GM23338 (cell line): ENCODE results near the gene OR14A16.

Experiments used
- EZH2 ChIP-seq: fragments of 200-600 bp; sonication (generic); IDR thresholded peaks from one replicate; pipeline ENCODE4 v1.8.0; 2017; ENCODE audit warnings: antibody characterized with exemption, mild to moderate bottlenecking, low read depth; ENCODE audit not compliant: unreplicated experiment
- EZH2phosphoT487 ChIP-seq: fragments of 200-600 bp; sonication (generic); IDR thresholded peaks from one replicate; pipeline ENCODE4 v1.8.1; 2018; ENCODE audit warnings: antibody characterized with exemption; ENCODE audit not compliant: unreplicated experiment
- TF ChIP-seq, protein P1 (sequence below), 2 experiments: fragments of 200-600 bp in 1 of 2; sonication (generic) in 1 of 2; conservative IDR thresholded peaks; 2 replicates each; pipeline versions ENCODE4 v1.5.1 to v1.6.1; 2016 to 2017; ENCODE audit warnings: antibody characterized with exemption in 2 of 2, low read depth in 2 of 2, mild to moderate bottlenecking in 2 of 2, moderate library complexity in 1 of 2

DNA sequence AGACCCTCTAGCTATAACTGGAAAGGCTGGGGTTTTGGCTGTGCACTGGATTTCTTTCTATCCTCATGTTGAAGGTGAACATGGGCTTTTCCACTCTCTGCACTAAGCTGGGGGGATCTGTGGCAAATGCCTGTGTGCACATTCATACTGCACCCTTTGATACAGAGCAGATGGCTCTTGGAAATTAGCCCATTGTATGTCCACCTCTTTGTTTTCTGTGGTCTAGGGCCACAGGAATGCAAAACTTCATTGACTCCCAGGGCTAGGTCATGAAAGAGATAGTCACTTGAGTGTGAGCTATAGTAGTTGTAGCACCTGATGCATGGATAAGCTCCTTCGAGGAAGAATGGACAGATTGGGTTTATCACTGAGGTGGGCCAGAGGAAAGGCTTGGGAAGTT, 5.7 kb upstream of the OR14A16 start:
- TF ChIP-seq, protein P1, sequence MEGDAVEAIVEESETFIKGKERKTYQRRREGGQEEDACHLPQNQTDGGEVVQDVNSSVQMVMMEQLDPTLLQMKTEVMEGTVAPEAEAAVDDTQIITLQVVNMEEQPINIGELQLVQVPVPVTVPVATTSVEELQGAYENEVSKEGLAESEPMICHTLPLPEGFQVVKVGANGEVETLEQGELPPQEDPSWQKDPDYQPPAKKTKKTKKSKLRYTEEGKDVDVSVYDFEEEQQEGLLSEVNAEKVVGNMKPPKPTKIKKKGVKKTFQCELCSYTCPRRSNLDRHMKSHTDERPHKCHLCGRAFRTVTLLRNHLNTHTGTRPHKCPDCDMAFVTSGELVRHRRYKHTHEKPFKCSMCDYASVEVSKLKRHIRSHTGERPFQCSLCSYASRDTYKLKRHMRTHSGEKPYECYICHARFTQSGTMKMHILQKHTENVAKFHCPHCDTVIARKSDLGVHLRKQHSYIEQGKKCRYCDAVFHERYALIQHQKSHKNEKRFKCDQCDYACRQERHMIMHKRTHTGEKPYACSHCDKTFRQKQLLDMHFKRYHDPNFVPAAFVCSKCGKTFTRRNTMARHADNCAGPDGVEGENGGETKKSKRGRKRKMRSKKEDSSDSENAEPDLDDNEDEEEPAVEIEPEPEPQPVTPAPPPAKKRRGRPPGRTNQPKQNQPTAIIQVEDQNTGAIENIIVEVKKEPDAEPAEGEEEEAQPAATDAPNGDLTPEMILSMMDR (conservative IDR thresholded peaks at IDR 0.05; ENCODE audit: low read depth in 2 of 2), result no peak
- TF ChIP-seq EZH2, result no peak
- TF ChIP-seq EZH2phosphoT487, result no peak
